COLO829 (cell line): ENCODE results near the gene MTMR6.

Source experiments
- DNase-seq: peaks from one replicate; pipeline ENCODE4 v3.0.0; 2012; ENCODE audit warnings: low spot score

MTMR6 gene

GRCh38 chr13:25280396-25280795, 6.9 kb downstream of the MTMR6 start:
- DNase-seq = no peak

- DNase-seq = peak; percentile 28
Observed at GRCh38 chr13:25276748-25277147, 10.5 kb downstream of the MTMR6 start.

- DNase-seq = no peak
Observed at GRCh38 chr13:25268561-25268960, 18.7 kb downstream of the MTMR6 start.

- DNase-seq = no peak
Observed at GRCh38 chr13:25267715-25268114, 19.6 kb downstream of the MTMR6 start.

- DNase-seq = no peak
Observed at GRCh38 chr13:25266706-25267105, 20.6 kb downstream of the MTMR6 start.

- no peak for DNase-seq
Observed at GRCh38 chr13:25262261-25262660, 25.0 kb downstream of the MTMR6 start.

GRCh38 chr13:25253702-25254101, 33.6 kb downstream of the MTMR6 start:
- DNase-seq = no peak

GRCh38 chr13:25252752-25253151, 34.5 kb downstream of the MTMR6 start:
- no peak for DNase-seq

- DNase-seq = no peak
Observed at GRCh38 chr13:25252225-25252624, 35.1 kb downstream of the MTMR6 start.

- peak; percentile 18 for DNase-seq
Observed at GRCh38 chr13:25249001-25249543, 38.2 kb downstream of the MTMR6 start.

- DNase-seq = no peak
Observed at GRCh38 chr13:25248071-25248470, 39.2 kb downstream of the MTMR6 start.

- no peak for DNase-seq
Observed at GRCh38 chr13:25247360-25247759, 39.9 kb downstream of the MTMR6 start.

- DNase-seq = no peak
Observed at GRCh38 chr13:25244123-25244522, 43.2 kb downstream of the MTMR6 start.

- DNase-seq = peak; percentile 57
Observed at GRCh38 chr13:25242956-25243355, 44.3 kb downstream of the MTMR6 start.

GRCh38 chr13:25241007-25241406, 46.3 kb downstream of the MTMR6 start:
- peak; percentile 44 for DNase-seq

- no peak for DNase-seq
Observed at GRCh38 chr13:25237083-25237482, 50.2 kb downstream of the MTMR6 start.

GRCh38 chr13:25233861-25234260, 53.4 kb downstream of the MTMR6 start:
- no peak for DNase-seq

GRCh38 chr13:25232937-25233515, 54.3 kb downstream of the MTMR6 start:
- DNase-seq = peak; percentile 31

- DNase-seq = no peak
Observed at GRCh38 chr13:25231517-25231916, 55.8 kb downstream of the MTMR6 start.

- no peak for DNase-seq
Observed at GRCh38 chr13:25227690-25228089, 59.6 kb downstream of the MTMR6 start.

GRCh38 chr13:25225970-25226369, 61.3 kb downstream of the MTMR6 start:
- no peak for DNase-seq

GRCh38 chr13:25224151-25224550, 63.1 kb downstream of the MTMR6 start:
- DNase-seq = no peak

- no peak for DNase-seq
Observed at GRCh38 chr13:25222740-25223139, 64.5 kb downstream of the MTMR6 start.

- no peak for DNase-seq
Observed at GRCh38 chr13:25218019-25218418, 69.3 kb downstream of the MTMR6 start.
